Activated T-cell treated with anti-CD3 and anti-CD28 coated beads, Interleukin-2, amount 50 U/mL, for 4 hours (primary cell): Measurements from ENCODE around the gene KDM4C. TPM values are rescaled to one million over a fixed set of nuclear protein-coding genes. Genes with fewer than 3 reads are reported as not detected.
"Not testable (repeated sequence)": the region's sequence is repeated elsewhere in the genome, so short reads cannot be mapped to it uniquely, and the experiment has no call there.

Experiments
- ATAC-seq, 2 donors: fragments of 200-7000 bp; cut with Tn5 transposase; one replicate each; pipeline ENCODE4 v1.10.0; 2021
- DNase-seq: peaks from one replicate; pipeline ENCODE4 v3.0.0-alpha.2; 2020
- H3K27me3 Mint-ChIP-seq: one replicate; pipeline ENCODE4 v1.8.0; 2021; ENCODE audit warnings: low read depth, mixed read lengths
- H3K36me3 Mint-ChIP-seq: one replicate; pipeline ENCODE4 v1.8.0; 2022; ENCODE audit warnings: mixed read lengths; ENCODE audit not compliant: insufficient read depth
- H3K4me1 Mint-ChIP-seq: one replicate; pipeline ENCODE4 v1.8.0; 2021; ENCODE audit warnings: low read depth, mixed read lengths
- H3K4me3 Mint-ChIP-seq: one replicate; pipeline ENCODE4 v1.8.0; 2021; ENCODE audit warnings: mild to moderate bottlenecking, moderate library complexity, mixed read lengths
- H3K9me3 Mint-ChIP-seq: one replicate; pipeline ENCODE4 v1.8.0; 2021; ENCODE audit warnings: mixed read lengths
- total RNA-seq, 3 donors: library from RNA; stranded (reverse); gene quantifications; one replicate each; pipeline ENCODE4 v1.2.1, GENCODE V29; 2021

Gene KDM4C
- total RNA-seq, 3 donors from 2014 or later = 22.9 to 26.5 (median 25.6) TPM

- H3K4me3 Mint-ChIP-seq = no peak overlapping the region
- peaks cover 37% of the 10 kb centered on the region for H3K36me3 Mint-ChIP-seq
- no peak for DNase-seq
- no peaks in the 10 kb centered on the region for H3K4me1 Mint-ChIP-seq
- no peak for ATAC-seq
- H3K27me3 Mint-ChIP-seq = no peaks in the 10 kb centered on the region
- no peaks in the 10 kb centered on the region for H3K9me3 Mint-ChIP-seq
Measured at GRCh38 chr9:7166074-7166473, 408.3 kb downstream of the KDM4C start.

- no peaks in the 10 kb centered on the region for H3K4me1 Mint-ChIP-seq
- peaks cover 59% of the 10 kb centered on the region for H3K36me3 Mint-ChIP-seq
- no peaks in the 10 kb centered on the region for H3K27me3 Mint-ChIP-seq
- H3K4me3 Mint-ChIP-seq = no peak overlapping the region
- no peaks in the 10 kb centered on the region for H3K9me3 Mint-ChIP-seq
- ATAC-seq (no peak), DNase-seq (no peak)
Measured at GRCh38 chr9:7169717-7170389, 412.1 kb downstream of the KDM4C start.

DNA sequence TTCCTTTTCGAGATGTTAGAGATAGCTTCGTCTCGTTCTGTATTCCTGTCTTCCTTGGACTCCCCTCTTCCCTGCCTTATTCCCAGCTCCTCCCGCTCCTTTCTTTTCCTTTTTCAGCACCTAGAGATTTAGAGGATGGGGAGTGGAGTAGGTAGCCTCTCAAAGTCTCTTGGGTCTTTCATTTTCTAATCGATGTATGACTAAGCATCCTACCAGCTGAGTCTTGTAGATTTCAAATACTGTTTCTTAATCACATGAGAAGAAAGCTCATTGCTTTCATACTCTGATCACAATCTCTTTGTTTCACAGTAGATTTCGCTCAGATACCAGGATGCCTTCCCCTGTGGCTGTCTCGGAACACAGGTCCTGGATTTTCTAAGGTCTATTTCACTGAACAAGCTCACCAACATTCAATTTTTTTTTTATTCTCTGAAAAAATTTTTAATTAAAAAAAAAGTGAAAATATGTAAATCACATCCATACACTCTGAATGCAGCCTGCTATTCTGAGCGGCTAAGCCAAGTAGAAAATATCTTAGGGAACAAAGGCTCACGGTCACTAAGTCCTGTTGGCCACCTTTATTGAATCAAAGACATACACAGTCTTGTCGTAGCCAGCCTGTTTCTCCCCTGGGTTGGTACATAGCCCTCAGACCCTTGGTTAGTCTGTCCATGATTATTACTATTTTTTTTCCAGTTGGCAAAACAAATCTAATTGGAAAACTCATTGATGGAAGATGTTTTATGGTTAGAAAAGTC lies 413.8 kb downstream of the KDM4C start:
- Mint-ChIP-seq H3K36me3 (peaks cover 50% of the 10 kb centered on the region), H3K9me3 (no peaks in the 10 kb centered on the region), H3K4me3 (no peak overlapping the region), H3K27me3 (no peaks in the 10 kb centered on the region), H3K4me1 (no peaks in the 10 kb centered on the region)
- DNase-seq (no peak), ATAC-seq (no peak)

DNA sequence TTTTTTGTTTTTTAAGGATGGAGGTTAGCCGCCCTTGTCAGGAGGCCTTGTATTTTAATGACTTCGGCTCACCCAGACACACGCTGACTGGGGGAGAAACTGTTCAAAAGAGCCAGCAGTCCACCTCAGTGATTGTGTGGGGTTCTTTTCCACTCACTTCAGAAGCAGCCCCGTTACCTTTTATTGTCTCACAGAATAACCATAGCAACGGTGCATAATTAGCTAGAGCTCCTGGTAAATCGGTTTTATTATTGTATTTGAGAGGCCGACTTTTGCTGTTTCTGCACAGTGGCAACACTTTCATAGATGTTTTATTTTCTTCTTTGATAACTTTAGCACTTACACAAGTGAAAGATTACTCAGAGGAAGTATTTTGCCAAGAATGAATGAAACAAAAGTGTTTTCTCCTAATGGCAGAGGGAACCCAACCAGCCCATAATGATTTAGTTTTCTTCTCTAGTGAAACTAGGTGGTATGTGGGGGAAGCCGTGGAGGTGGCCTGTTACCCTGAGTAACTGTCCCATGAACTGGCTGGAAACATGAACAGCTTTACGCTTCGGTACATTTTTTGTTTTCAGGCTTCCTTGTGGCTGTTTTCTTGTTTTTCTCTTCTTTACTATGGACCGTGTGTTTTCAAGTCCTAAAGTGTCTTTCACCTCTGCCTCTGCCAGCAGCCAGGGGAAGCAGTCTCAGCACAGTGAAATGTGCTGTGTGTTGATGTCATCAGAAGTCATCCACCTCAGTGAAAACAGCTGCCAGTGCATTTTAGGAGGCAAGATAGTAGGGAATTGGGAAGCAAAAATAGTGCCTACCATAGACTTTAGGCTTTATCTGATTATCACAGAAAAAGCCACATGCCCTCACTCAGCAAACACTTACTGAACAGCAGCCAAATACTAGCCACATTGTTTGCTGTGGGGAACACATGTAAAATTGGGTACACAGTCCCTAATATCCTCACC lies 414.7 kb downstream of the KDM4C start:
- ATAC-seq = no peak
- DNase-seq = no peak
- Mint-ChIP-seq H3K36me3 (peaks cover 50% of the 10 kb centered on the region), H3K27me3 (no peaks in the 10 kb centered on the region), H3K4me1 (no peaks in the 10 kb centered on the region), H3K4me3 (no peak overlapping the region), H3K9me3 (no peaks in the 10 kb centered on the region)

- Mint-ChIP-seq H3K4me3 (no peak overlapping the region), H3K27me3 (no peaks in the 10 kb centered on the region), H3K36me3 (peaks cover 54% of the 10 kb centered on the region), H3K4me1 (no peaks in the 10 kb centered on the region), H3K9me3 (no peaks in the 10 kb centered on the region)
- no peak for ATAC-seq
- no peak for DNase-seq
Measured at GRCh38 chr9:7173139-7173538, 415.4 kb downstream of the KDM4C start.

GRCh38 chr9:7174301-7174700 lies 416.5 kb downstream of the KDM4C start:
- H3K36me3 Mint-ChIP-seq = peaks cover 62% of the 10 kb centered on the region

GRCh38 chr9:7174884-7175283 lies 417.1 kb downstream of the KDM4C start:
- Mint-ChIP-seq H3K4me1 (no peaks in the 10 kb centered on the region), H3K4me3 (no peak overlapping the region), H3K36me3 (peaks cover 62% of the 10 kb centered on the region), H3K9me3 (no peaks in the 10 kb centered on the region), H3K27me3 (no peaks in the 10 kb centered on the region)
- ATAC-seq = no peak
- no peak for DNase-seq

More at GRCh38 chr9:7174301-7174700, 416.5 kb downstream of the KDM4C start:
- Mint-ChIP-seq H3K4me1 (no peaks in the 10 kb centered on the region), H3K27me3 (no peaks in the 10 kb centered on the region), H3K4me3 (no peak overlapping the region), H3K9me3 (no peaks in the 10 kb centered on the region)
- DNase-seq = no peak
- ATAC-seq = no peak

DNA sequence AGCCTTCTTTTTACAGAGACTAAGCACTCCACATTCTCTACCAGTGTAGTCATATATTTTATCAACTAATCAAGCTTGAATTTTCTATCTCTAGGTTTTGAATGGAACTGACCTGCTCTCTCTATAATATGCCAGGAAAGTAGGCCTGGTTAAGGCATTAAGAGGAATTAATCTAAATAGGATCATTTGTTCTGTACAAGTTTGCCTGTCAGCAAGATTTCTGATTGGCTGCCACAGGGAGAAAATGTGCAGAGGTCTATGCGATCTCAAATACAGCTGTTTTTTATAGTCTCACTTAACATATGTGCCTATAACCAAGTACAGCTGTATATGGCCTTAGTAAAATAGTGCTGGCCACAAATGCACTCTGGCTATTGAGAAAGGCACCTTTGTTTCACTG lies 418.8 kb downstream of the KDM4C start:
- no peak for DNase-seq
- H3K9me3 Mint-ChIP-seq = no peaks in the 10 kb centered on the region
- peaks cover 56% of the 10 kb centered on the region for H3K36me3 Mint-ChIP-seq
- ATAC-seq = no peak
- no peaks in the 10 kb centered on the region for H3K27me3 Mint-ChIP-seq
- no peak overlapping the region for H3K4me3 Mint-ChIP-seq
- H3K4me1 Mint-ChIP-seq = no peaks in the 10 kb centered on the region

GRCh38 chr9:7177383-7177782 lies 419.6 kb downstream of the KDM4C start:
- peaks cover 5% of the 10 kb centered on the region for H3K9me3 Mint-ChIP-seq
- H3K36me3 Mint-ChIP-seq = peaks cover 56% of the 10 kb centered on the region
- no peaks in the 10 kb centered on the region for H3K4me1 Mint-ChIP-seq
- H3K4me3 Mint-ChIP-seq = no peak overlapping the region
- no peak for ATAC-seq
- DNase-seq = no peak
- no peaks in the 10 kb centered on the region for H3K27me3 Mint-ChIP-seq

DNA sequence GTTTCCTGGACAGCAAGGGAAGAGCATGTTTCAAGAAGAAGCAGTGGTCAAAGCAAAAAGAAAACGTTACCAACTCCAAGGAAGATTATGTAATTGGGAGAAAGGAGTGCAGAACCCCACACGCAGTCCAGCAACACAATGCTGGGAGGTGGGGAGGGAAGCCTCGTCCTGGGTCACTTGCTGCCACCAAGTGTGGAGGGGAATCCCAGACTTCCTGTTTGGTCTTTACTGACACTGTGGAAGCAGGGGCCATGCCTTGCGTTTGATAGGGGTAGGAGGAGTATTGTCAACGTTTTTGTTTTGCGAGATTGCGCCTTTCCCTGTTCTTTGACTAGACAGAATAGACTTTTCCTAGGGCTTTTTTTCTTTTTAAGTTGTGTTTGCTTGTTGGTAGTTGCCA lies 421.0 kb downstream of the KDM4C start:
- Mint-ChIP-seq H3K36me3 (peaks cover 52% of the 10 kb centered on the region), H3K4me1 (no peaks in the 10 kb centered on the region), H3K27me3 (no peaks in the 10 kb centered on the region), H3K4me3 (no peak overlapping the region), H3K9me3 (peaks cover 8% of the 10 kb centered on the region)
- DNase-seq (no peak), ATAC-seq (no peak)

DNA sequence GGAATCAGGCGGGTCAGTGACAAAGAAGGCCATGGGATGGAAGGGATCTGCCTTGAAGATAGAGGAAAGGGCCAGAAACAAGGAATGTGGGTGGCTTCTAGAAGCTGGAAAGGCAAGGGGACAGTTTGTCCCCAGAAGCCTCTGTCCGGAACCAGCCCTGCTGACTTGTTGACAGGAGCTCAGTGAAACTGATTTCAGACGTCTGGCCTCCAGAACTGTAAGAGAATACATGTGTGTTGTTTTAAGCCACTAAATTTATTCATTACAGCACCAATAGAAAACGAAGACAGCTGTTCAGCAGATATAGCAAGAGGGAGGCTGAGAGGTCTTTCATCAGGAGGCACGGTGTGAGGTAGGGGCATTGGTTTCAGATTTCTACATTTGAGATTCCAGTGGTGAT lies 422.5 kb downstream of the KDM4C start:
- peaks cover 41% of the 10 kb centered on the region for H3K36me3 Mint-ChIP-seq
- no peak overlapping the region for H3K4me3 Mint-ChIP-seq
- peaks cover 8% of the 10 kb centered on the region for H3K9me3 Mint-ChIP-seq
- H3K27me3 Mint-ChIP-seq = no peaks in the 10 kb centered on the region
- no peak for DNase-seq
- no peaks in the 10 kb centered on the region for H3K4me1 Mint-ChIP-seq
- no peak for ATAC-seq

- ATAC-seq, H3K4me1 Mint-ChIP-seq, H3K4me3 Mint-ChIP-seq, DNase-seq, H3K27me3 Mint-ChIP-seq: not testable (repeated sequence)
- peaks cover 20% of the 10 kb centered on the region for H3K9me3 Mint-ChIP-seq
- peaks cover 41% of the 10 kb centered on the region for H3K36me3 Mint-ChIP-seq
Measured at GRCh38 chr9:7183139-7183538, 425.4 kb downstream of the KDM4C start.

DNA sequence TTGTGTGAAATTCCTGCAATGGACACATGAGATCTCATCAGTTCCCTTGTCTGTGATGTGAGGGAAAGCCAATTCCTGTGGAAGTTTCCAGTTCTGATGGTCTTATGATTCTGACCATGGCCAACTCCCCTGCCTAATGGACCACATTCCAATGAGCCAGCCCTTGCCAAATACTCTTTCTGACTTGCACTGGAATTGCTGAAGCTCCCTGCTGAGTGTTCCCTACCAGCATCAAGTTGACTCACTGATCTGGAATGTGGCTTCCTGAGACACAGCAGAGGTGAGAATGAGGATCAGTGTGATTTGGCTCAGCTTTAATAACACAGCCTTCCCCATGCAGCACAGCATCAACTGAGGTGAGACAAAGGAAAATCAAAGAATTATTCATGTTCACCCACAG lies 427.8 kb downstream of the KDM4C start:
- peaks cover 29% of the 10 kb centered on the region for H3K9me3 Mint-ChIP-seq
- H3K4me3 Mint-ChIP-seq = no peak overlapping the region
- ATAC-seq = no peak
- H3K36me3 Mint-ChIP-seq = peaks cover 26% of the 10 kb centered on the region
- no peak for DNase-seq
- H3K27me3 Mint-ChIP-seq = no peaks in the 10 kb centered on the region
- H3K4me1 Mint-ChIP-seq = no peaks in the 10 kb centered on the region

GRCh38 chr9:7186175-7186574 lies 428.4 kb downstream of the KDM4C start:
- no peak for DNase-seq
- Mint-ChIP-seq H3K27me3 (no peaks in the 10 kb centered on the region), H3K4me1 (no peaks in the 10 kb centered on the region), H3K4me3 (no peak overlapping the region), H3K9me3 (peaks cover 34% of the 10 kb centered on the region), H3K36me3 (peaks cover 26% of the 10 kb centered on the region)
- no peak for ATAC-seq
